GM20000 (cell line): Measurements from ENCODE around the gene ZNF76.

ENCODE experiments used
- DNase-seq: peaks from one replicate; pipeline ENCODE4 v3.0.0; 2012; ENCODE audit warnings: low spot score
- CTCF ChIP-seq: IDR thresholded peaks from 2 replicates; pipeline ENCODE4 v1.5.1; 2012; ENCODE audit warnings: mild to moderate bottlenecking, control low read depth; ENCODE audit errors: extremely low read depth, missing control alignments

Gene ZNF76

GRCh38 chr6:35259194-35259947 is at the start of gene ZNF76:
ZNF76 (plus strand) TSS chr6:35259735; CDS start chr6:35281152, 21,417 bp downstream.
- peak; percentile 97 for DNase-seq
- TF ChIP-seq CTCF, result no peak

GRCh38 chr6:35213298-35213791 is 46.2 kb upstream of the ZNF76 start:
- no peak for DNase-seq
- no peak for TF ChIP-seq CTCF

- peak; percentile 85 for DNase-seq
- no peak for TF ChIP-seq CTCF
These were observed 45.4 kb upstream of the ZNF76 start, which contains the start of gene SCUBE3 for GRCh38 chr6:35213824-35214756. SCUBE3 (plus strand) TSS chr6:35213956; CDS start chr6:35214419, 463 bp downstream.

GRCh38 chr6:35214869-35215664 is 44.5 kb upstream of the ZNF76 start:
- TF ChIP-seq CTCF, result no peak
- no peak for DNase-seq

GRCh38 chr6:35215665-35216411 is 43.7 kb upstream of the ZNF76 start:
- DNase-seq, result no peak
- no peak for TF ChIP-seq CTCF

- no peak for DNase-seq
- no peak for TF ChIP-seq CTCF
These were observed 43.2 kb upstream of the ZNF76 start for GRCh38 chr6:35216412-35216732.
